Measurements from ENCODE around the gene GGA1. TPM values are rescaled to one million over a fixed set of nuclear protein-coding genes. Genes with fewer than 3 reads are reported as not detected.
"Not testable (repeated sequence)": the region's sequence is repeated elsewhere in the genome, so short reads cannot be mapped to it uniquely, and the experiment has no call there.

GGA1 gene
- total RNA-seq, 1 experiment from 2014 or later, result 99.2 TPM

- DNase-seq, result peak; percentile 86 to 99
- TSS peak; percentile 89 for BruUV-seq (replicated peaks)
- peak overlapping the region; percentile 3; the same call in 1 of the 2 replicates for H3K4me3 ChIP-seq
- H3K9me3 ChIP-seq (ENCODE audit: insufficient read depth, low read depth), result no peaks in the 10 kb centered on the region
- no peaks in the 10 kb centered on the region for H3K27me3 ChIP-seq (ENCODE audit: insufficient read depth, low read depth)
- TF ChIP-seq CTCF (conservative IDR thresholded peaks at IDR 0.05), result no peak
- TF ChIP-seq EZH2 (IDR thresholded peaks at IDR 0.05; ENCODE audit: low read depth), result no peak
- POLR2A ChIA-PET (ENCODE audit: unreplicated experiment), result interaction anchor here (0.5 to 0.7 kb wide), 7 partner anchors 30 to 1536 kb away, joined by 3 to 8 read pairs (median 3); no protein-coding TSS in a partner anchor
- CTCF ChIA-PET, result interaction anchor here (0.5 to 1.3 kb wide), 5 partner anchors 9 to 569 kb away, joined by 3 to 8 read pairs (median 6); partner anchors contain the start of gene SH3BP1
- H3K79me2 ChIP-seq (ENCODE audit: low read depth), result no peaks in the 10 kb centered on the region
- no peaks in the 10 kb centered on the region for H3K9me2 ChIP-seq (ENCODE audit: insufficient read depth)
- H3K27ac ChIP-seq, result peak overlapping the region; percentile 57
- H2AFZ ChIP-seq, result peak overlapping the region; percentile 10; the same call in 1 of the 2 replicates
- H3K4me2 ChIP-seq, result peak overlapping the region; percentile 67
- H3K4me1 ChIP-seq (replicated peaks; ENCODE audit: insufficient read depth), result peaks cover 63% of the 10 kb centered on the region
- H4K20me1 ChIP-seq (ENCODE audit: insufficient read depth), result no peaks in the 10 kb centered on the region
- intact Hi-C loops (cut with micrococcal nuclease; ENCODE audit: unreplicated experiment), result loop anchor here (10.0 kb wide), 1 partner anchor 363 kb away; no protein-coding TSS in a partner anchor
- no peaks in the 10 kb centered on the region for H3K36me3 ChIP-seq (ENCODE audit: low read depth)
- H3F3A ChIP-seq (ENCODE audit: insufficient read depth, low read depth), result peaks cover 47% of the 10 kb centered on the region
These were observed 6.8 kb upstream of the GGA1 start for GRCh38 chr22:37601540-37602442.

- POLR2A ChIA-PET (ENCODE audit: unreplicated experiment), result interaction anchor here (0.6 to 0.7 kb wide), 4 partner anchors 150 to 1537 kb away, joined by 3 to 8 read pairs (median 4); no protein-coding TSS in a partner anchor
- intact Hi-C loops (cut with micrococcal nuclease; ENCODE audit: unreplicated experiment), result loop anchor here (10.0 kb wide), 1 partner anchor 362 kb away; no protein-coding TSS in a partner anchor
- BruUV-seq (replicated peaks), result not testable (repeated sequence)
These were observed 5.9 kb upstream of the GGA1 start for GRCh38 chr22:37602546-37603277.

DNA sequence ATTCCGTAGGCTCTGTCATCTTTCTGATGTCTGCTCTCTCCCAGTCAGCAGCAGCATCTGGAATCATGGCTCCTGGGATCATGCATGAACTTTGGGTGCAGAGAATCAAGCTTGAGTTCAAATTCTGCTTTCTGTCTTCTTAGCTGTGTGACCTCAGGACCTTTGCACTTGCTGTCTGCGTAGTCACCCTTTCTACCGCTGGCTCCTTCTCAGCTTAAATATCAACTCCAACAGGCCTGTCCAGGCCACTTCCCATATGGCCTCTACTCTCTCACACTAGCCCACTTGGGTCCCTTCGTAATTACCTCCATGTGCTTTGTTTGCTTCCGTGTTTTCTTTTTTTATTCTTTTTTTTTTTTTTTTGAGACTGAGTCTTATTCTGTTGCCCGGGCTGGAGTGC lies 4.6 kb upstream of the GGA1 start:
- Histone ChIP-seq H3F3A (ENCODE audit: insufficient read depth, low read depth) (peaks cover 48% of the 10 kb centered on the region), H4K20me1 (ENCODE audit: insufficient read depth) (no peaks in the 10 kb centered on the region), H3K36me3 (ENCODE audit: low read depth) (no peaks in the 10 kb centered on the region), H3K9me2 (ENCODE audit: insufficient read depth) (no peaks in the 10 kb centered on the region), H3K4me1 (replicated peaks; ENCODE audit: insufficient read depth) (peaks cover 61% of the 10 kb centered on the region), H3K9me3 (ENCODE audit: insufficient read depth, low read depth) (no peaks in the 10 kb centered on the region), H3K4me2 (no peak overlapping the region), H3K79me2 (ENCODE audit: low read depth) (peaks cover 2% of the 10 kb centered on the region), H3K4me3 (no peak overlapping the region), H3K27me3 (ENCODE audit: insufficient read depth, low read depth) (no peaks in the 10 kb centered on the region), H3K27ac (no peak overlapping the region), H2AFZ (no peak overlapping the region)
- POLR2A ChIA-PET (ENCODE audit: unreplicated experiment), result no interaction called here
- intact Hi-C loops (cut with micrococcal nuclease; ENCODE audit: unreplicated experiment), result loop anchor here (10.0 kb wide), 1 partner anchor 361 kb away; no protein-coding TSS in a partner anchor
- TF ChIP-seq CTCF (conservative IDR thresholded peaks at IDR 0.05), result no peak
- TF ChIP-seq EZH2 (IDR thresholded peaks at IDR 0.05; ENCODE audit: low read depth), result no peak
- no TSS peak for BruUV-seq (replicated peaks)
- CTCF ChIA-PET, result no interaction called here
- DNase-seq, result peak in 1 of 2 experiments; percentile 42

More at GRCh38 chr22:37602546-37603277, 5.9 kb upstream of the GGA1 start:
- not testable (repeated sequence) for H3K4me3 ChIP-seq; H3K9me3 ChIP-seq (ENCODE audit: insufficient read depth, low read depth); H4K20me1 ChIP-seq (ENCODE audit: insufficient read depth); H3K79me2 ChIP-seq (ENCODE audit: low read depth); H2AFZ ChIP-seq; H3K9me2 ChIP-seq (ENCODE audit: insufficient read depth); H3K27me3 ChIP-seq (ENCODE audit: insufficient read depth, low read depth); H3K36me3 ChIP-seq (ENCODE audit: low read depth)
- Histone ChIP-seq H3K27ac (peak overlapping the region; percentile 41), H3K4me1 (replicated peaks; ENCODE audit: insufficient read depth) (peaks cover 69% of the 10 kb centered on the region), H3F3A (ENCODE audit: insufficient read depth, low read depth) (peaks cover 47% of the 10 kb centered on the region), H3K4me2 (peak overlapping the region; percentile 58)
- DNase-seq, result peak in 1 of 2 experiments; percentile 36
- CTCF ChIA-PET, result interaction anchor here (0.8 to 1.3 kb wide), 2 partner anchors 10 to 36 kb away, joined by 6 to 8 read pairs; no protein-coding TSS in a partner anchor

Data from PC-9 (cell line).